Measurements from ENCODE around the gene DPH6. TPM values are rescaled to one million over a fixed set of nuclear protein-coding genes. Genes with fewer than 3 reads are reported as not detected.

The DPH6 gene
- total and polyA plus RNA-seq, 8 donors, result 9.8 to 19.1 (median 13.7) TPM

GRCh38 chr15:35484231-35484945 is 61.6 kb downstream of the DPH6 start:
- no peak for DNase-seq
- no peaks in the 10 kb centered on the region for H3K4me1 ChIP-seq
- no peak for TF ChIP-seq CTCF (IDR thresholded peaks at IDR 0.05)

GRCh38 chr15:35481992-35482391 is 64.0 kb downstream of the DPH6 start:
- TF ChIP-seq CTCF (IDR thresholded peaks at IDR 0.05), result no peak
- ATAC-seq (no peak), DNase-seq (no peak)
- Histone ChIP-seq H3K4me1 (no peaks in the 10 kb centered on the region), H3K27me3 (no peaks in the 10 kb centered on the region), H3K36me3 (peaks cover 0 to 7% of the 10 kb centered on the region in 2 donors), H3K4me3 (no peak overlapping the region), H3K9me3 (peaks cover 0 to 12% of the 10 kb centered on the region in 2 donors), H3K27ac (no peak overlapping the region)
- intact Hi-C loops (cut with DNase I), result no loop called here

More at GRCh38 chr15:35484231-35484945, 61.6 kb downstream of the DPH6 start:
- intact Hi-C loops (cut with DNase I), result no loop called here
- Histone ChIP-seq H3K4me3 (no peak overlapping the region), H3K27ac (no peak overlapping the region), H3K27me3 (no peaks in the 10 kb centered on the region), H3K36me3 (peaks cover 0 to 12% of the 10 kb centered on the region in 2 donors), H3K9me3 (peaks cover 0 to 26% of the 10 kb centered on the region in 2 donors)
- ATAC-seq, result no peak

- TF ChIP-seq CTCF (IDR thresholded peaks at IDR 0.05), result no peak
- H3K27me3 ChIP-seq, result no peaks in the 10 kb centered on the region
- H3K4me1 ChIP-seq, result no peaks in the 10 kb centered on the region
- ATAC-seq, result no peak
- intact Hi-C loops (cut with DNase I), result no loop called here
- no peaks in the 10 kb centered on the region for H3K36me3 ChIP-seq
- no peak for DNase-seq
- H3K27ac ChIP-seq, result no peak overlapping the region
- H3K4me3 ChIP-seq, result no peak overlapping the region
- peaks cover 0 to 2% of the 10 kb centered on the region in 2 donors for H3K9me3 ChIP-seq
These were observed 64.9 kb downstream of the DPH6 start for GRCh38 chr15:35481064-35481463.

GRCh38 chr15:35479423-35479822 is 66.5 kb downstream of the DPH6 start:
- no peak for TF ChIP-seq CTCF (IDR thresholded peaks at IDR 0.05)
- no peaks in the 10 kb centered on the region for H3K36me3 ChIP-seq
- H3K4me3 ChIP-seq, result no peak overlapping the region
- DNase-seq, result no peak
- H3K27ac ChIP-seq, result no peak overlapping the region
- intact Hi-C loops (cut with DNase I), result no loop called here
- H3K9me3 ChIP-seq, result no peaks in the 10 kb centered on the region
- H3K27me3 ChIP-seq, result no peaks in the 10 kb centered on the region
- no peak for ATAC-seq
- no peaks in the 10 kb centered on the region for H3K4me1 ChIP-seq

- Histone ChIP-seq H3K36me3 (no peaks in the 10 kb centered on the region), H3K27ac (no peak overlapping the region), H3K4me1 (no peaks in the 10 kb centered on the region), H3K27me3 (no peaks in the 10 kb centered on the region), H3K4me3 (no peak overlapping the region), H3K9me3 (no peaks in the 10 kb centered on the region)
- TF ChIP-seq CTCF (IDR thresholded peaks at IDR 0.05), result no peak
- intact Hi-C loops (cut with DNase I), result no loop called here
- DNase-seq (no peak), ATAC-seq (no peak)
These were observed 68.4 kb downstream of the DPH6 start for GRCh38 chr15:35477312-35478262.

Measured in left lung (tissue), 10 donors.